Measurements from ENCODE around the gene ZNRD2.

DNA sequence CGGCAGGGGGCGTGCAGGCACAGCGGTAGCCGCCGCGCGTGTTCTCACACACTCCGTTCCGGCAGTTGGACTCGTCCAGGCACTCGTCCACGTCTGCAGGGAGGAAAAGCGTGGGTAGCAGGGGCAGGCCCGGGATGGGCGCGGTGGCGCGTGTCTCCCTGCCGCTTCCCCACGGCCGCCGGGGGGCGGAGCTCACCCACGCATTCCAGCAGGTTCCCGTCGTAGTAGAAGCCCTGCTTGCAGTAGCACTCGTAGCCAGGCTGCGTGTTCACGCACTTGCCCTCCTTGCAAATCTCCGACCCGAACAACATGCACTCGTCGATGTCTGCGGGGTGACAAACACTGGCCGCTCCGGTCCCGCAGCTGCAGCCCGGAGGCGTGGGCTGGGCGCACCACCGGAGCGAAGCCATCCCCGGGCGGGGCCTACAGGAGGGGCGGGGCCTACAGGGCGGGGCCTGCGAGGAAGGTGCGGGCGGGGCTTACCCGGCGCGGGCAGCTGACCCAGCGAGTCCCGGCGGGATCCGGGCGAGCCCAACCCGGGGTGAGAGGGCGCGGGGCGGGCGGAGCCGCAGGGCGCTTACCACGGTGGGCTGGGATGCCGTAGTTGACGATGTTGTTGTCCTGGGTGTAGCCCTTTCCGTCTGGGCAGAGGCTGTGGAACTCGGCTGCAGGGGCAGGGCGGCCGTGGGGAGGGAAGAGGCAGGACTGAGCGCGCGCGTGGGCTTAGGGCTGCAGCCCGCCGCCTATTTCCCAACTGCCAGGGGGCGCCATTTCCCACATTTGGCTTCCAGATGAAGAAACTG is 29.8 kb upstream of the ZNRD2 start:
- TF ChIP-seq GTF2F1 (IDR thresholded peaks at IDR 0.05; ENCODE audit: borderline replicate concordance, low read depth, low read length) (peak; percentile 71; the same call in 1 of the 2 replicates), RNF2 (IDR thresholded peaks at IDR 0.05; ENCODE audit: borderline replicate concordance, low read depth, low read length, missing control alignments, poor library complexity, severe bottlenecking) (no peak), POLR2AphosphoS5 (IDR thresholded peaks at IDR 0.05; ENCODE audit: low read depth, low read length) (peak; percentile 68; the same call in 1 of the 2 replicates), GABPA (IDR thresholded peaks at IDR 0.05; ENCODE audit: borderline replicate concordance, insufficient read depth, low read length) (no peak), TAF1 (IDR thresholded peaks at IDR 0.05; ENCODE audit: low read depth, low read length) (no peak), CTCF (IDR thresholded peaks at IDR 0.05; ENCODE audit: control extremely low read depth in 1 of 3, insufficient read depth in 1 of 3, low read depth in 1 of 3, low read length in 3 of 3) (peak in 2 of 3 experiments; percentile 75 to 88; a peak in 3 of 4 replicates), BRCA1 (IDR thresholded peaks at IDR 0.05; ENCODE audit: low read depth, low read length) (no peak), POLR2A (IDR thresholded peaks at IDR 0.05; ENCODE audit: control extremely low read depth in 1 of 2, low read depth in 2 of 2, low read length in 2 of 2) (no peak; a peak in 1 of 3 replicates), RBBP5 (IDR thresholded peaks at IDR 0.05; ENCODE audit: borderline replicate concordance, low read depth, low read length) (no peak), SIX5 (IDR thresholded peaks at IDR 0.05; ENCODE audit: low read depth, low read length) (no peak), EZH2 (IDR thresholded peaks at IDR 0.05; ENCODE audit: low read depth, low read length, severe bottlenecking) (no peak), MAX (IDR thresholded peaks at IDR 0.05) (peak; percentile 63)
